Astrocyte of the spinal cord (primary cell): Measurements from ENCODE around the gene ARHGEF40.

Experiments used
- DNase-seq: peaks from one replicate; pipeline ENCODE4 v3.0.0; 2011; ENCODE audit warnings: low read depth, low spot score
- H3K4me3 ChIP-seq: 2 replicates; pipeline ENCODE4 v1.5.1; 2011; ENCODE audit warnings: low read depth, mild to moderate bottlenecking, low read length, moderate library complexity
- CTCF ChIP-seq: IDR thresholded peaks from 2 replicates; pipeline ENCODE4 v1.5.1; 2012; ENCODE audit warnings: low read depth, mild to moderate bottlenecking, low read length, inconsistent platforms
- in situ Hi-C: cut with HindIII; loops from 2 replicates; pipeline ENCODE4 v1.10.0; 2017; ENCODE audit warnings: low sequenced_read_pairs

ARHGEF40 gene

GRCh38 chr14:21048638-21049037 is 21.5 kb upstream of the ARHGEF40 start:
- DNase-seq = no peak
- in situ Hi-C loops = no loop called here
- H3K4me3 ChIP-seq = no peak overlapping the region
- no peak for TF ChIP-seq CTCF

GRCh38 chr14:21049271-21049673 is 20.8 kb upstream of the ARHGEF40 start:
- in situ Hi-C loops = no loop called here
- no peak for TF ChIP-seq CTCF
- H3K4me3 ChIP-seq = no peak overlapping the region
- DNase-seq = no peak

GRCh38 chr14:21050597-21050996 is 19.5 kb upstream of the ARHGEF40 start:
- in situ Hi-C loops = no loop called here
- no peak for DNase-seq
- no peak overlapping the region for H3K4me3 ChIP-seq
- TF ChIP-seq CTCF = no peak

GRCh38 chr14:21053184-21054122 is 16.7 kb upstream of the ARHGEF40 start:
- DNase-seq = no peak
- no peak overlapping the region for H3K4me3 ChIP-seq
- in situ Hi-C loops = no loop called here
- no peak for TF ChIP-seq CTCF

GRCh38 chr14:21054123-21054767 is 15.9 kb upstream of the ARHGEF40 start:
- no peak for TF ChIP-seq CTCF
- in situ Hi-C loops = no loop called here

GRCh38 chr14:21054768-21055145 is 15.3 kb upstream of the ARHGEF40 start:
- TF ChIP-seq CTCF = no peak
- in situ Hi-C loops = no loop called here
- DNase-seq = no peak
- H3K4me3 ChIP-seq = no peak overlapping the region

More at GRCh38 chr14:21054123-21054767, 15.9 kb upstream of the ARHGEF40 start:
- no peak for DNase-seq
- no peak overlapping the region for H3K4me3 ChIP-seq
